GM18951 (cell line): ENCODE data around the gene THBS4.

Experiments used
- POLR2A ChIP-seq: IDR thresholded peaks from 4 replicates; pipeline ENCODE4 v1.6.1; 2011; ENCODE audit warnings: mild to moderate bottlenecking; ENCODE audit not compliant: insufficient read length, insufficient read depth; ENCODE audit errors: extremely low read depth
- in situ Hi-C: fragments of 300-500 bp; cut with MboI; formaldehyde crosslinking; loops from one replicate; pipeline ENCODE4 v1.12.0; 2022; ENCODE audit warnings: low sequenced_read_pairs, mixed read lengths, inconsistent platforms; ENCODE audit not compliant: unreplicated experiment

THBS4 gene

DNA sequence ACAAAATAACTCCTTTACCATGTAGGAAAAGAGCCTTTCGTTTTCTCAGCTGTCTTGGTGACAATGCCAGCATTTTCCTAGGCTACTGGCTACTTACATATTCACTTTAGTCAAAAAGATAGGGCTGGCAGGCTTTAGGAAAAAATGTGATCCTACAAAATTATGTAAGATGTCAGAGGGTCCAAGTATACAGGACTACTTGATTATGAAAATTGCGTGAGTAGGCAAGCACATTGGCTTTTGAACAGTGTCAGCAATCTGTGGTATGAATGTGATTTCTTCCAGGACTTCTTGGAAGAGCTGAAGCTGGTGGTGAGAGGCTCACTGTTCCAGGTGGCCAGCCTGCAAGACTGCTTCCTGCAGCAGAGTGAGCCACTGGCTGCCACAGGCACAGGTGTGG, 22.8 kb downstream of the THBS4 start:
- TF ChIP-seq POLR2A = no peak
- in situ Hi-C loops = no loop called here

DNA sequence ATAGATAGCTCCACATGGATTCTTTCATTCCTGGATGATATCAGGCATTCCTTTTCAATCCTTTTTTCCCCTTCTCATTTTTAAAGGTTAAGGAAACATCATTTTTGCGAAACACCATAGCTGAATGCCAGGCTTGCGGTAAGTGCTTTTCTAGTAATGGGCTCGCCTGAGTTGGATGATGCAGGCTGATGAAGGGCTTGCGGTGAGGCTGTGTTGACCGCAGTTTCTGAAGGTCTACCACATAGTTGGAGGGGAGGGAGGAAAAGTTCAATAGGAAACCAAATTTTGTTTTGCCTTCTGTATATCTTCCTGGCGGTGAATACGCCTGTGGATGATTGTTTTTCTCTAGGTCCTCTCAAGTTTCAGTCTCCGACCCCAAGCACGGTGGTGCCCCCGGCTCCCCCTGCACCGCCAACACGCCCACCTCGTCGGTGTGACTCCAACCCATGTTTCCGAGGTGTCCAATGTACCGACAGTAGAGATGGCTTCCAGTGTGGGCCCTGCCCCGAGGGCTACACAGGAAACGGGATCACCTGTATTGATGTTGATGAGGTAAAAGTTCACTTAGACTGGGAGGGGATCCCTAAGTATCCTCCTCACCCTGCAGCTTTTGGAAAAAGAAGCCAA, 24.3 kb downstream of the THBS4 start:
- no peak for TF ChIP-seq POLR2A
- in situ Hi-C loops = no loop called here

DNA sequence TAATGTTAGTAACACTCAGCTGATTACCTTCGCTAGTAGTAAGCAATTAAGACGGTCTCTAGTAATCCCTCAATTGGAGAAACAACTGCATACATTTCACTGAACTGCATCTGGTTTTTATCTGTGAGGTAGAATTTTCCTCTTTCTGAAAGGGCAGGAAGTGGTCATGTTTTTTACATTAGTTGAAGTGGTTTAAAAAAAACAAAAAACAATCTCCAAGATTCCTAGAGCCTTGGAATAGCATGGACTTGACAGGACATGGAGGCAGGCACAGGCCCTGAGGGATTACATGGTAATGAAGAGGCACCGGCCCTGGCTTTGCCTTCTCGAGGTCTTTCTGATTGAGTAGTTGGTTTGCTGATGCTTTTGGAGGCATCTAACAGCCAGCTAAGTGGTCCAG, 25.8 kb downstream of the THBS4 start:
- no peak for TF ChIP-seq POLR2A
- in situ Hi-C loops = no loop called here

DNA sequence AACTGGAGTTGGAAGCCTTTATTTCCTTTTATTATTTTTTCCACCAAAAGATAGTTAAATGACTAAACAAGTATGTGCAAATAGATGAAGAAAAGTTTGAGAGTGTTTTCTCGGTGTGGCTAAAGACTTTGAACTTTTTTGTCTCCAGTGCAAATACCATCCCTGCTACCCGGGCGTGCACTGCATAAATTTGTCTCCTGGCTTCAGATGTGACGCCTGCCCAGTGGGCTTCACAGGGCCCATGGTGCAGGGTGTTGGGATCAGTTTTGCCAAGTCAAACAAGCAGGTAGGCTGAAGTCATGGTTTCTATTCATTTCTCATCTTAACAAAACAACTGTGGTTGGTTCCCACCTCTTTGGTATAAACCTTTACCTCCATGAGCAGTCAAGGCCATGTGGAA, 26.4 kb downstream of the THBS4 start:
- TF ChIP-seq POLR2A = no peak
- in situ Hi-C loops = no loop called here

DNA sequence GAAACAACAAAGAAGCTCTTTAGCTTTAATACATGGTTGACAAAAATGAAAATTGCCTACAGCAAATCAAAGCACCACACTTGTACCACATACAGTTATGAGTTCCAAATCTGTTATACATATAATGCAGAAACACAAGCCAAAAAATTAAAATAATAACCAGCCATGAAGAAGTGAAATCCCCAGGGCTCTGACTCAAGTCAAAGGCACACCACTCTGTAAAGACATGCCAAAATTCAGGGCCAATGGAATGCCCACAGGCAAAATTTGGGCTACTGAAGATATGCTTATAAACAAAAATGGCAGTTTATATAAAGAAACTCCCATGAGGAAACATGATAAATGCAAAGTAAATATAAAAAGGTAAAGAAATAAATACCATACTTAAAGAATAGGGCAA, 29.0 kb downstream of the THBS4 start:
- in situ Hi-C loops = no loop called here
- no peak for TF ChIP-seq POLR2A

DNA sequence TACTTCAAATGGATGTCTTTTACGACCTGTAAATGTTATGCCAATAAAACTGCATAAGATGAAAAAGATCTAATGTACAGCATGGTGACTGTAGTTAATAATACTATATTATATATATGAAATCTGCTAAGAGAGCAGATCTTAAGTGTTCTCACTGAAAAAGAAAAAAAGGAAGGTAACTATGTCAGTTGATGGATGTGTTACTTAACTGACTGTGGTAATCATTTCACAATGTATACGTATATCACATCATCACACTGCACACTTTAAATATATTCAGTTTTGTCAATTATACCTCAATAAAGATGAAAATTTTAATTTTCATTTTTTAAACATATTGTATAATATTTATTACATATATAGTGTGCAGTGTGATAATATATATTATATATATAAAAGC, 31.9 kb downstream of the THBS4 start:
- no peak for TF ChIP-seq POLR2A
- in situ Hi-C loops = no loop called here

DNA sequence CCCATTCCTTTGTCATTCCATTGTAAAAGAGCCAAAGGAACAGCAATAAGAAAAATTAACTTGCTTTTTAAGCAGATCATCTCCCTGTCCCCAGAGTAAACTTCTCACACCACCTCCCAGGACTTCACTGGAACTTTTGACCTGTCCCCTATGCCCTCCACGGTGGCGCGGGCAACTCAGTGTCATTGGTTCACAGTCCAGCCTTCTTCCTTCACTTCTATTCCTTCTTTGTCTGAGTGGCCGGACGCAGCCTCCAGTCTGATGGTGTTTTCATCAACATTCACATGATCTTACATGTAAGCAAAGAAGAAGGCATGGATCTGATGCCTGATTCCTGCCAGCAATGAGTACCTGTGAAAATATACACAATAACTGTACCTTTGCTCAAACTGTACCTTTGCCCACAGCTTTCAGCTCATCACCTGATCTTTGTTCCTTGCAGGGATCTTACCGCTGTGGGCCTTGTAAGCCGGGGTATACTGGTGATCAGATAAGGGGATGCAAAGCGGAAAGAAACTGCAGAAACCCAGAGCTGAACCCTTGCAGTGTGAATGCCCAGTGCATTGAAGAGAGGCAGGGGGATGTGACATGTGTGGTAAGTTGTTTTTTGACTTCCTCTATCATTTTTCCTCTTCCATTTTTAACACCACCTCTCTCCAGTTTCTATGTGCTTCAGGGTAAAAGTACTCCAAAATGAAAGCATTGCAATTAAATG, 32.5 kb downstream of the THBS4 start:
- in situ Hi-C loops = no loop called here
- TF ChIP-seq POLR2A = no peak

DNA sequence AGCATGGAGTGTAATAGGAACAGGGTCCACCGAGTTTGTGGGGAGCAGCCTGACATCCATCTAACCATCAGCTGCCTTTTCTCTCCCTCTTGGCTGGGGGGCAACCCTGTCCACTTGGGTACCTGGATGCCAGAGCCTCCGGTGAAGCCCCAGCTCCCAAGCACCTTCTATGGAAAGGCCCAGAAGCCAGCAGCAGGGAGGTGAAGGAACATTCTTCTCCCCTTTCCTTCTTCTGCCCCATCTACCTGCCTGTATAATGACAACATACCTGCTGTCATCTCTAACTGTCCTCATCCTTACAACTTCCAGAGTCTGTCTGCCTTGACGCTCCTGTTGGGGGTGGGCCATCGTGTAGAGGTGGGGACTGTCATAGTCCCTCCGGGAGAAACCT, 33.1 kb downstream of the THBS4 start:
- in situ Hi-C loops = no loop called here
- no peak for TF ChIP-seq POLR2A

DNA sequence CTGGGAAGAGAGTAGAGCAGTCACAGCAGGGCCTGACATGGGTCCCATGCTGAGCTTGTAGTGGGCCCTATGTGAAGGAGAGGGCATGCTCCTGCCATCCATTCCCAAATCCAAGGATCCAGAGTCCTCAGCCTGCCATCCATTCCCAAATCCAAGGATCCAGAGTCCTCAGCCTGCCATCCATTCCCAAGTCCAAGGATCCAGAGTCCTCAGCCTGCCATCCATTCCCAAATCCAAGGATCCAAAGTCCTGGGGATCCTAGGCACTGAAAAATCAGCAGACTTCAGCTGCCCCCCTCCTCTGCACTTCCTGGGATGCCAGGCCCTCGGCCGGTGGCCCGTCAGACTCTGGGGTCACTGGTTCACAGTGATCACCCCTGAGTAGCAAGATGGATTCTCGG, 33.6 kb downstream of the THBS4 start:
- no peak for TF ChIP-seq POLR2A
- in situ Hi-C loops = no loop called here

DNA sequence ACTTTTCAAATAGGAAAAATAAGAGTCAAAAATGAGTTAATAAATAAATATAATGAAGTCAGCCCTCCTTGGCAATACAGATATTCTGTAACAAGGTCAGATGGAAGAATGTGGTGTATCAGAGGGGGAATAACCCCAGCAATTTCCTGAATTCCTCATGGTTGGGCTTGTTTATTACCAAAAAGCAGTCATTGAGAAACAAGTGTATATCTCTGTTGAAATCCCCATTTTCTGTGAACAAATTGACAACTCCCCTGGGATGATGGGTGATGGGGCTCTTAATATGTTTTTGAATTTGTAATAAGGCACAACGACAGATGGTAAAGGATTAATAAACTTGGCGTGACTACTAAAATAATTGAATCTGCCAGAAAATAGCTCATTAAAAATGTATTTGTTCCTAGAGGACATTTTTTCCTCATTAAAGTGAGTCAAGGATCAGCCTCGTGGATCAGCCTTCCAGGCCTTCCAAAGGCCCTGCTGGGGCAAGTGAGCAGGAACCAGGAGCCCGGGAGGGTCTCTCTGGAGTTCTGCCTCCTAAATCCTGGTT, 34.2 kb downstream of the THBS4 start:
- in situ Hi-C loops = no loop called here
- no peak for TF ChIP-seq POLR2A

DNA sequence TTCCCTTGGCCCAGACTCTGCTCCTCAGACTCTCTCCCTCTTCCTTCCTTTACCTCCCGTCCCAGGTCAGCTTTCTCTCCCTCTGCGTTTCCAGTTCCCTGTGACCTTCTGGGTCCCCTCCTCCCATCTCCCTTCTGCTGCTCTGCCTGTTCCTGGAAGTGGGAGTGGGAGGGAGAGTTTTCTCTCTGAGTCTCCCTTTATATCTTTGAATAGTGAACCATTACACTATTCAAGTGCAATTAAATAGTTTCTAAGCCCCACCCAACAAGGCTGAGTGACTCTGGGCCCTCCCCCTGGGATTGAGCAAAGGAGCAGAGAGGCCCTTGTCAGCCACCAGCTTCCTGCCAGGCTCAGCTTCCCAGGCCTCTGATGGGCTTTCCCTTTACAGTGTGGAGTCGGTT, 34.8 kb downstream of the THBS4 start:
- in situ Hi-C loops = no loop called here
- no peak for TF ChIP-seq POLR2A

DNA sequence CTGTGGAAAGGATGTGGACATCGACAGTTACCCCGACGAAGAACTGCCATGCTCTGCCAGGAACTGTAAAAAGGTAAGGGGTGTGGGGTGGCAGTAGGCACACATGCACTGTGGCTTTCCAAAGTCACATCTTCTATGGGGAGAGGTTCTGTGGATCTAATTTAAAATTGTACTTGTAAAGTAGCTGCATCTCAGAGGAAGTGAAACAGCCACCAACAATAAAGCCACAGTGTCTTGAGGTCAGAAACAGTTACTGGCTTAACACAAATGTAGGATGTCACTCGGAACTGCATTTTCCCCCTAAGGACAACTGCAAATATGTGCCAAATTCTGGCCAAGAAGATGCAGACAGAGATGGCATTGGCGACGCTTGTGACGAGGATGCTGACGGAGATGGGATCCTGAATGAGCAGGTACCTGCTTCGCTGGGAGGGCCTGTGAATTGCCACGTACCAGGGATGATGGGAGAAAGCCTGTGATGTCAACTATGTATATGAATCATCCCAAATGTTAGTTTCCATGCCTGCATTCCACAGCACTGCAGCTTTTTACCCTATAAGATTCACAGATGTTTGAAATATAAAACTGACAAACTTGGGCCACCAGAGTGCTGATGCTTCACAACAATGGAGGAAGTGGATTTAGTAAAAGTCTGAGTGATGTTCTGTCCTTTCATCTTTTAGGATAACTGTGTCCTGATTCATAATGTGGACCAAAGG, 35.3 kb downstream of the THBS4 start:
- no peak for TF ChIP-seq POLR2A
- in situ Hi-C loops = no loop called here

DNA sequence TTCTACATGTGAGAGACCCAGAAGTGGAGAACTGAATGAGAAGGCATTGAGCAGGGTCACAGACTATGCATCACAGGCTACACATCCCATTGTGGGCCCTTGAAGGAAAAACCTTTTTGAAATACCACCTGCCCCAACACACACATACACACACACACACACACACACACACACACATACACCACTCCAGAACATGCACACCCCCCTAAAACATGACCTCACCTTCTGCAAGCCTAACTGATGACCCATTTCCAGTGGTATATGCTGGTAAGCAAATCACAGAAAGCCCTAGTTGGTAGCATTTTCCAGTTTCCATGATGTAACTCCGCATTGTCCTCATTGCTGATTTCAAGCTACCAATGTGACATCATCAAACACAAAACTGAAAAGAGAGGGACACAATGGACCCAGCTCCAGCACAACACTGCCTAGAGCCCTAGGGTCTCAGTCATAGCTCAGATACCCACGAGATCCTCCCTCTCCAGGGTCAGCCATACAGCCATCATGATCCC, 36.4 kb downstream of the THBS4 start:
- TF ChIP-seq POLR2A = no peak
- in situ Hi-C loops = no loop called here
